ENCODE measurements around the gene FKBP5. TPM values are rescaled to one million over a fixed set of nuclear protein-coding genes. Genes with fewer than 3 reads are reported as not detected.

Gene FKBP5
- total and polyA plus RNA-seq, 7 donors: 52.9 to 326 (median 200) TPM

DNA sequence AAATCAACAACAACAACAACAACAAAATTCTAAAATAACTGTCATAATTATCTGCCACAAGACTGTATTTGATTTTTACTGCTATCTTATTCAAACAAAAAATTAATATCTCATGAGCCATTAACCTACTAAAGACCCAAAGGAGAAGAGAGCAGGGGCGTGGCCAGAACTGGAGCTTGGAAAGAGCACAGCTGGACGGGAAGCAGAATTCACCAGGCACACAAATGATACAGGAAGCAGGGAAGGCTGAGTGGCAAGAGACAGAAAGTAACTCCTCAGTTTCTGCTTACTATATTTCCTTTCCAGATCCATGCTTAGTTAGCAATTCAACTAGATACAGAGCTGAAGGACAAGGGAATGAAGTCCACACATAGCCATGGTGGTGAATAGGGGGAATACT, 54.4 kb downstream of the FKBP5 start:
- Histone ChIP-seq H3K4me3 (no peak overlapping the region), H3K4me1 (no peaks in the 10 kb centered on the region), H3K9me3 (no peaks in the 10 kb centered on the region), H3K27me3 (no peaks in the 10 kb centered on the region), H3K27ac (peak overlapping the region in 1 of 4 donors; percentile 2), H3K36me3 (peaks cover 10 to 99% (median 32%) of the 10 kb centered on the region in 4 donors)
- TF ChIP-seq POLR2A (IDR thresholded peaks at IDR 0.05) (no peak), POLR2AphosphoS5 (IDR thresholded peaks at IDR 0.05) (peak in 1 of 4 donors; percentile 16)
- 38 to 63% methylated on average over 2 of the region's 2 CpGs for WGBS, 2 donors
- no peak for DNase-seq
- intact Hi-C loops (cut with DNase I): loop anchor here (10.0 kb wide), 1 partner anchor 240 kb away; no protein-coding TSS in a partner anchor

DNA sequence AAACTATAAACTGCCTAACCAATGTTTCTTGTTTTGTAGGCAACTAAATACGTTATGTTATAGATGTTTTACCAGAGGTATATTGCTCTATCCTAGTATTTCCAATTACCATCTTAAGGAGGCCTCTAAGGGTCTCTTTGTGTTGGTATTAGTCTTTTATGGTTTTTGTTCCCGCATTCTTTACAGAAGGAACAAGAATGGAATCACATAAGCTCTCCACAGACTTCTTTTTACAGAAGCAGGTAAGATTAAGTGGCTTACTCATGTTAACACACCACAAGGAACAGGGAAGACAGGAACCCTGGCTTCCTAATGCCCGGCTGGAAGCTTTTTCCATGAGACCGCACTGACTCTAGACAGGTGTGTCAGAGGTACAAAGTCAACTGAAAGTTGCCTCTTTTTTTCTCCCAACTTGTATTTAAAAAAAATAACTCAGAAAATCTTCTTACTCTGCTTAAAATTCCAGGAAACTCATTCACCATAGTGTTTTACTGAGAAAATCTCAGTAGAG, 55.1 kb downstream of the FKBP5 start:
- Histone ChIP-seq H3K4me1 (no peaks in the 10 kb centered on the region), H3K9me3 (no peaks in the 10 kb centered on the region), H3K36me3 (peaks cover 11 to 99% (median 33%) of the 10 kb centered on the region in 4 donors), H3K27ac (no peak overlapping the region), H3K4me3 (no peak overlapping the region), H3K27me3 (no peaks in the 10 kb centered on the region)
- intact Hi-C loops (cut with DNase I): loop anchor here (10.0 kb wide), 1 partner anchor 241 kb away; no protein-coding TSS in a partner anchor
- DNase-seq: no peak
- no peak for TF ChIP-seq POLR2A (IDR thresholded peaks at IDR 0.05)
- TF ChIP-seq POLR2AphosphoS5 (IDR thresholded peaks at IDR 0.05): no peak
- no peak for TF ChIP-seq EP300 (IDR thresholded peaks at IDR 0.05)
- TF ChIP-seq, protein P1, sequence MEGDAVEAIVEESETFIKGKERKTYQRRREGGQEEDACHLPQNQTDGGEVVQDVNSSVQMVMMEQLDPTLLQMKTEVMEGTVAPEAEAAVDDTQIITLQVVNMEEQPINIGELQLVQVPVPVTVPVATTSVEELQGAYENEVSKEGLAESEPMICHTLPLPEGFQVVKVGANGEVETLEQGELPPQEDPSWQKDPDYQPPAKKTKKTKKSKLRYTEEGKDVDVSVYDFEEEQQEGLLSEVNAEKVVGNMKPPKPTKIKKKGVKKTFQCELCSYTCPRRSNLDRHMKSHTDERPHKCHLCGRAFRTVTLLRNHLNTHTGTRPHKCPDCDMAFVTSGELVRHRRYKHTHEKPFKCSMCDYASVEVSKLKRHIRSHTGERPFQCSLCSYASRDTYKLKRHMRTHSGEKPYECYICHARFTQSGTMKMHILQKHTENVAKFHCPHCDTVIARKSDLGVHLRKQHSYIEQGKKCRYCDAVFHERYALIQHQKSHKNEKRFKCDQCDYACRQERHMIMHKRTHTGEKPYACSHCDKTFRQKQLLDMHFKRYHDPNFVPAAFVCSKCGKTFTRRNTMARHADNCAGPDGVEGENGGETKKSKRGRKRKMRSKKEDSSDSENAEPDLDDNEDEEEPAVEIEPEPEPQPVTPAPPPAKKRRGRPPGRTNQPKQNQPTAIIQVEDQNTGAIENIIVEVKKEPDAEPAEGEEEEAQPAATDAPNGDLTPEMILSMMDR (IDR thresholded peaks at IDR 0.05): no peak
- 83 to 90% methylated on average over 4 of the region's 4 CpGs for WGBS, 2 donors

DNA sequence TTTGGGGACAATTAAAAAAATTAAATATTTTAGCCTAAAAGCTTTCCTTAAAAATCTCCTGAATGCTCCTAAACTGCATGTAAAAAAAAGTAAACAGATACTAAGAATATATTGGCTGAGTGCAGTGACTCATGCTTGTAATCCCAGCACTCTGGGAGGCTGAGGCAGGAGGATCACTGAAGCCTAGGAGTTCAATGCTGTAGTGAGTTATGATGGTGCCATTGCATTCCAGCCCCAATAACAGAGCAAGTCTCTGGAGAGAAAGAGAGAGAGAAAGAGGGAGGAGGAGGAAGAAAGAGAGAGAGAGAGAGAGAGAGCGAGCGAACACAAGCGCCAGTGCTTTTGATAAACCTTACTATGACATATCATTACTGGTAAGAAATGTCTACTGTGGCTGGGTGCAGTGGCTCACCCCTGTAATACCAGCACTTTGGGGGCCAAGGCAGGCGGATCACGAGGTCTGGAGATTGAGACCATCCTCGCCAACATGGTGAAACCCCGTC, 58.8 kb downstream of the FKBP5 start:
- Histone ChIP-seq H3K9me3 (no peaks in the 10 kb centered on the region), H3K27me3 (no peaks in the 10 kb centered on the region), H3K4me1 (peaks cover 0 to 2% (median 0%) of the 10 kb centered on the region in 4 donors), H3K27ac (no peak overlapping the region), H3K4me3 (no peak overlapping the region), H3K36me3 (peaks cover 5 to 89% (median 14%) of the 10 kb centered on the region in 4 donors)
- TF ChIP-seq, protein P1 (IDR thresholded peaks at IDR 0.05): no peak
- TF ChIP-seq POLR2AphosphoS5 (IDR thresholded peaks at IDR 0.05): no peak
- no peak for TF ChIP-seq POLR2A (IDR thresholded peaks at IDR 0.05)
- intact Hi-C loops (cut with DNase I): loop anchor here (10.0 kb wide), 2 partner anchors 105 to 245 kb away; no protein-coding TSS in a partner anchor
- no peak for DNase-seq
- 96 to 98% methylated on average over 7 of the region's 7 CpGs for WGBS, 2 donors

DNA sequence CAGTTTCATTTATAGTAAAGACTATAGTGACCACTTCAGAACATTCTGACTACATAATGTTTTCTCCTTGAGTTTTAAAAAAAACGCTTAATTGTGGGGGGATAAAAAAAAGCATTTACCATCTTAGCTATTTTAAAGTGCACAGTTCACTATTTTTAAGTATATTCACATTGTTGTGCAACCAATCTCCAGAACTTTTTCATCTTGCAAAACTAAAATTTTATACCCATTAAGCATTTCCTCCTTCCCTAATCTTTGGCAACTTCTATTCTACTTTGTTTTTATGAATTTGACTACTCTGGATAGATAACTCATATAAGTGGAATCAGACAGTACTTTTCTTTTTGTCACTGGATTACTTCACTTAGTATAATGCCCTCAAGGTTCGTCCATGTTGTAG, 62.3 kb downstream of the FKBP5 start:
- intact Hi-C loops (cut with DNase I): loop anchor here (10.0 kb wide), 1 partner anchor 102 kb away; no protein-coding TSS in a partner anchor
- no peaks in the 10 kb centered on the region for H3K9me3 ChIP-seq
- peaks cover 7 to 90% (median 17%) of the 10 kb centered on the region in 4 donors for H3K36me3 ChIP-seq
- WGBS, 2 donors: 86 to 91% methylated on average over 2 of the region's 2 CpGs
- no peak for DNase-seq
- no peak overlapping the region for H3K4me3 ChIP-seq
- no peak for TF ChIP-seq EP300 (IDR thresholded peaks at IDR 0.05)
- TF ChIP-seq, protein P1 (IDR thresholded peaks at IDR 0.05): no peak
- no peak for TF ChIP-seq POLR2AphosphoS5 (IDR thresholded peaks at IDR 0.05)
- no peak for TF ChIP-seq POLR2A (IDR thresholded peaks at IDR 0.05)
- peaks cover 0 to 6% (median 0%) of the 10 kb centered on the region in 4 donors for H3K4me1 ChIP-seq
- H3K27me3 ChIP-seq: no peaks in the 10 kb centered on the region
- peak overlapping the region in 1 of 4 donors; percentile 2 for H3K27ac ChIP-seq

DNA sequence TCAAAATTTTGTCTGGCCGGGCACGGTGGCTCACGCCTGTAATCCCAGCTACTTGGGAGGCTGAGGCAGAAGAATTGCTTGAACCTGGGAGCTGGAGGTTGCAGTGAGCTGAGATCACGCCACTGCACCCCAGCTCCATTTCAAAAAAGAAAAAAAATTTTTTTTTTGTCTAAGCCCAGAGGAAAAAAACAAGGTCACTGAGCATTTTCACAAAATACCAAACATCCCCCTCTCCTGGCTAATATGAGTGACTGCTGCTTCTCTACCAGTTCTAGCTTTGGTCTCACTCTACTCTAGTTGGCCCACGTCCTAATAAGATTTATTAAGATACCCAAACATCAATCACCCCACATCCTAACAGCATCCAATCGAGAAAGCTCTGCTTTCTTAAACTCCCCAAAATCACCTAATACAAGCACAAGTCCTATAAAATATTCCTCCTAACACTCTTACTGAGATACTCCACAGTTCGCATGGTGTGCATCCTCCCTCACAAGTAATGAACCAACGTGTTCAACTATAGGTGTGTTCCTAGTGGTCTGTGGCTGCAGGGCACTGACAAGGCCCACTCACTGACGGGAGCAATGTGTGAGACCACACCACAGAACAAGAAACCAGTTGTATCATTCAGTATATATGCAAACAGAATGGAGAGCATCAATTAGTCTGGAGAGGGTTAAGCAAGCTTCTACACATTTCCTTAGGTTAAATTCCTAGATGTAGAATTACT, 64.2 kb downstream of the FKBP5 start:
- WGBS, 2 donors: 91 to 93% methylated on average over 9 of the region's 9 CpGs
- H3K36me3 ChIP-seq: peaks cover 6 to 90% (median 23%) of the 10 kb centered on the region in 4 donors
- no peaks in the 10 kb centered on the region for H3K27me3 ChIP-seq
- TF ChIP-seq POLR2A (IDR thresholded peaks at IDR 0.05): no peak
- TF ChIP-seq, protein P1 (IDR thresholded peaks at IDR 0.05): no peak
- TF ChIP-seq EP300 (IDR thresholded peaks at IDR 0.05): no peak
- intact Hi-C loops (cut with DNase I): loop anchor here (5.0 to 10.0 kb wide), 2 partner anchors 42 to 100 kb away; no protein-coding TSS in a partner anchor
- no peak overlapping the region for H3K4me3 ChIP-seq
- no peaks in the 10 kb centered on the region for H3K9me3 ChIP-seq
- peaks cover 0 to 6% (median 0%) of the 10 kb centered on the region in 4 donors for H3K4me1 ChIP-seq
- H3K27ac ChIP-seq: peak overlapping the region in 2 of 4 donors; percentile 7 to 42
- DNase-seq: no peak
